ENCODE results near the gene DGKK. TPM values are rescaled to one million over a fixed set of nuclear protein-coding genes. Genes with fewer than 3 reads are reported as not detected.

Gene DGKK
- total and polyA plus RNA-seq, 2 of the 13 experiments (the other 11 are each of a cell fraction or from before 2014, with no cell fraction given) = 11.0 to 24.0 TPM

- ChIA-PET CTCF (ENCODE audit: low intra/inter-chr PET ratio, low total read pairs) (no interaction called here), POLR2A (no interaction called here)
- Histone ChIP-seq H3K9me3 (ENCODE audit: low read length) (no peaks in the 10 kb centered on the region), H3K4me2 (ENCODE audit: low read depth, low read length) (no peak overlapping the region), H4K20me1 (ENCODE audit: insufficient read depth, low read length) (no peaks in the 10 kb centered on the region), H3K4me1 (ENCODE audit: insufficient read depth, low read length) (no peaks in the 10 kb centered on the region), H3K36me3 (replicated peaks in 1 of 2; ENCODE audit: control insufficient read depth in 1 of 2, insufficient read depth in 2 of 2, low read length in 2 of 2) (no peaks in the 10 kb centered on the region), H3K27ac (ENCODE audit: extremely low read length, insufficient read depth, low read length) (no peak overlapping the region), H3K4me3 (replicated peaks in 1 of 3; ENCODE audit: insufficient read depth in 1 of 3, low read depth in 2 of 3, low read length in 3 of 3) (no peak overlapping the region), H3K79me2 (ENCODE audit: insufficient read depth, low read length) (no peaks in the 10 kb centered on the region), H2AFZ (ENCODE audit: low read length) (no peak overlapping the region), H3K27me3 (ENCODE audit: control insufficient read depth in 1 of 2, insufficient read depth in 2 of 2, low read length in 2 of 2) (peaks cover 0 to 10% of the 10 kb centered on the region in 2 experiments; a peak in 2 of 5 replicates), H3K9ac (ENCODE audit: insufficient read depth, low read depth, low read length) (no peak overlapping the region)
- BruUV-seq (replicated peaks) = no TSS peak
- FAIRE-seq (no peak), ATAC-seq (no peak), DNase-seq (ENCODE audit: low spot score) (no peak)
- 35% methylated on average over 5 of the region's 5 CpGs for WGBS (ENCODE audit: low lambda C conversion rate)
- TF ChIP-seq ZNF414 (CRISPR knock-in tag; IDR thresholded peaks at IDR 0.05) (no peak), ZNF251 (CRISPR knock-in tag; IDR thresholded peaks at IDR 0.05) (no peak), ZNF34 (CRISPR knock-in tag; IDR thresholded peaks at IDR 0.05; ENCODE audit: borderline replicate concordance) (no peak), DR1 (CRISPR knock-in tag; IDR thresholded peaks at IDR 0.05) (no peak), CREBL2 (CRISPR knock-in tag; IDR thresholded peaks at IDR 0.05; ENCODE audit: borderline replicate concordance) (no peak), MBD4 (IDR thresholded peaks at IDR 0.05; ENCODE audit: borderline replicate concordance, low read length) (no peak), SP140L (CRISPR knock-in tag; IDR thresholded peaks at IDR 0.05; ENCODE audit: borderline replicate concordance) (no peak), MTA1 (CRISPR knock-in tag; IDR thresholded peaks at IDR 0.05; ENCODE audit: borderline replicate concordance) (no peak), GFI1 (CRISPR knock-in tag; IDR thresholded peaks at IDR 0.05; ENCODE audit: borderline replicate concordance) (no peak), ZNF367 (CRISPR knock-in tag; IDR thresholded peaks at IDR 0.05; ENCODE audit: borderline replicate concordance) (no peak)
- intact Hi-C loops (cut with micrococcal nuclease; ENCODE audit: unreplicated experiment) = no loop called here
- in situ Hi-C loops (cut with HindIII; ENCODE audit: extremely low pct_ligation_motif_present, low pct_unique_long_range_greater_than_20kb) = no loop called here
Observed at GRCh38 chrX:50475208-50475607, 4.6 kb upstream of the DGKK start.
